GM21423 (cell line): ENCODE data around the gene ZSWIM5.

Source experiments
- ATAC-seq: cut with Tn5 transposase; IDR thresholded peaks from one replicate; pipeline ENCODE4 v1.9.1; 2021; ENCODE audit warnings: mild to moderate bottlenecking, moderate library complexity; ENCODE audit not compliant: unreplicated experiment

ZSWIM5 gene

GRCh38 chr1:45035631-45036301 is 170.6 kb downstream of the ZSWIM5 start:
- no peak for ATAC-seq

GRCh38 chr1:45033356-45033755 is 173.0 kb downstream of the ZSWIM5 start:
- ATAC-seq = no peak

- ATAC-seq = no peak
These were observed 173.6 kb downstream of the ZSWIM5 start for GRCh38 chr1:45032837-45033236.

GRCh38 chr1:45026446-45026845 is 180.0 kb downstream of the ZSWIM5 start:
- ATAC-seq = no peak

- ATAC-seq = no peak
These were observed 182.7 kb downstream of the ZSWIM5 start for GRCh38 chr1:45023663-45024062.

GRCh38 chr1:45018599-45019230 is 187.7 kb downstream of the ZSWIM5 start:
- ATAC-seq = no peak

- no peak for ATAC-seq
These were observed 189.6 kb downstream of the ZSWIM5 start for GRCh38 chr1:45016767-45017166.

GRCh38 chr1:45016090-45016697 is 190.2 kb downstream of the ZSWIM5 start:
- no peak for ATAC-seq

GRCh38 chr1:45015683-45016082 is 190.7 kb downstream of the ZSWIM5 start:
- ATAC-seq = no peak

GRCh38 chr1:45014321-45015028 is 191.9 kb downstream of the ZSWIM5 start:
- no peak for ATAC-seq

GRCh38 chr1:45013551-45014209 is 192.7 kb downstream of the ZSWIM5 start:
- no peak for ATAC-seq

- no peak for ATAC-seq
These were observed 193.6 kb downstream of the ZSWIM5 start for GRCh38 chr1:45012639-45013278.

GRCh38 chr1:45011837-45012638 is 194.4 kb downstream of the ZSWIM5 start, which contains the start of gene UROD:
UROD (plus strand) TSS chr1:45012254; CDS start chr1:45012266, 12 bp downstream.
- peak; percentile 73 for ATAC-seq

- ATAC-seq = peak; percentile 64
These were observed 195.3 kb downstream of the ZSWIM5 start, which contains the start of gene HECTD3 for GRCh38 chr1:45010855-45011811. HECTD3 (minus strand) TSS chr1:45011324; CDS start chr1:45011257, 67 bp downstream.

- no peak for ATAC-seq
These were observed 196.2 kb downstream of the ZSWIM5 start for GRCh38 chr1:45009956-45010854.

GRCh38 chr1:45009296-45009865 is 197.0 kb downstream of the ZSWIM5 start:
- no peak for ATAC-seq

- ATAC-seq = no peak
These were observed 197.9 kb downstream of the ZSWIM5 start for GRCh38 chr1:45008516-45008915.
